ENCODE data around the gene METTL17. TPM values are rescaled to one million over a fixed set of nuclear protein-coding genes. Genes with fewer than 3 reads are reported as not detected.

Gene METTL17
- total RNA-seq, 2 experiments from 2014 or later: 92.0 to 94.8 TPM

GRCh38 chr14:21033133-21033698 lies 43.4 kb downstream of the METTL17 start:
- Histone ChIP-seq H3K9me3 (ENCODE audit: control insufficient read depth in 1 of 2, insufficient read depth in 1 of 2, low read length in 2 of 2) (no peaks in the 10 kb centered on the region), H3K4me3 (ENCODE audit: low read length) (no peak overlapping the region), H3K36me3 (ENCODE audit: insufficient read depth, low read length) (no peaks in the 10 kb centered on the region), H3K27ac (ENCODE audit: low read depth in 1 of 2, low read length in 2 of 2) (no peak overlapping the region), H3K27me3 (ENCODE audit: control insufficient read depth in 1 of 2, insufficient read depth in 2 of 2, low read length in 2 of 2) (peaks cover 0 to 3% of the 10 kb centered on the region in 2 experiments), H3K4me1 (ENCODE audit: insufficient read depth, low read length) (no peaks in the 10 kb centered on the region)
- Mint-ChIP-seq H3K4me1 (ENCODE audit: low read depth) (no peaks in the 10 kb centered on the region), H3K36me3 (ENCODE audit: low read depth) (no peaks in the 10 kb centered on the region), H3K27me3 (no peaks in the 10 kb centered on the region), H3K9me3 (no peaks in the 10 kb centered on the region), H3K4me3 (no peak overlapping the region), H3K27ac (no peak overlapping the region)
- no peak for TF ChIP-seq CTCF (IDR thresholded peaks at IDR 0.05)
- DNase-seq (no peak), ATAC-seq (ENCODE audit: poor library complexity) (no peak)
- POLR2A ChIA-PET: no interaction called here
- intact Hi-C loops (cut with DNase I, micrococcal nuclease): no loop called here
- CTCF ChIA-PET: interaction anchor here (1.1 kb wide), 1 partner anchor 18 kb away, joined by 4 read pairs; no protein-coding TSS in a partner anchor

- TF ChIP-seq CTCF (IDR thresholded peaks at IDR 0.05): no peak
- Mint-ChIP-seq H3K9me3 (no peaks in the 10 kb centered on the region), H3K4me1 (ENCODE audit: low read depth) (no peaks in the 10 kb centered on the region), H3K36me3 (ENCODE audit: low read depth) (no peaks in the 10 kb centered on the region), H3K27ac (no peak within 1 kb of the TSS), H3K27me3 (no peaks in the 10 kb centered on the region), H3K4me3 (no peak within 1 kb of the TSS)
- no peak for ATAC-seq (ENCODE audit: poor library complexity)
- Histone ChIP-seq H3K4me3 (ENCODE audit: low read length) (no peak within 1 kb of the TSS), H3K27me3 (ENCODE audit: control insufficient read depth in 1 of 2, insufficient read depth in 2 of 2, low read length in 2 of 2) (peaks cover 0 to 3% of the 10 kb centered on the region in 2 experiments), H3K36me3 (ENCODE audit: insufficient read depth, low read length) (no peaks in the 10 kb centered on the region), H3K9me3 (ENCODE audit: control insufficient read depth in 1 of 2, insufficient read depth in 1 of 2, low read length in 2 of 2) (no peaks in the 10 kb centered on the region), H3K4me1 (ENCODE audit: insufficient read depth, low read length) (no peaks in the 10 kb centered on the region), H3K27ac (ENCODE audit: low read depth in 1 of 2, low read length in 2 of 2) (no peak within 1 kb of the TSS)
- intact Hi-C loops (cut with DNase I, micrococcal nuclease): no loop called here
- ChIA-PET POLR2A (interaction anchor here (1.1 kb wide), 1 partner anchor 20 kb away, joined by 3 read pairs; no protein-coding TSS in a partner anchor), CTCF (no interaction called here)
- DNase-seq: no peak
These were observed 44.9 kb downstream of the METTL17 start, which contains the start of gene RNASE13 for GRCh38 chr14:21034707-21035106. Gene RNASE13, minus strand, starts transcription at chr14:21034807. Its CDS starts 519 bp downstream, at chr14:21034288.

- Mint-ChIP-seq H3K36me3 (ENCODE audit: low read depth) (no peaks in the 10 kb centered on the region), H3K9me3 (no peaks in the 10 kb centered on the region), H3K27ac (no peak overlapping the region), H3K4me3 (no peak overlapping the region), H3K27me3 (no peaks in the 10 kb centered on the region), H3K4me1 (ENCODE audit: low read depth) (no peaks in the 10 kb centered on the region)
- no peak overlapping the region for H3K4me3 ChIP-seq (ENCODE audit: low read length)
- intact Hi-C loops (cut with DNase I, micrococcal nuclease): no loop called here
- ATAC-seq (ENCODE audit: poor library complexity): no peak
- H3K27ac ChIP-seq (ENCODE audit: low read depth in 1 of 2, low read length in 2 of 2): no peak overlapping the region
- peak in 1 of 14 experiments; percentile 36 for DNase-seq
- peaks cover 0 to 3% of the 10 kb centered on the region in 2 experiments for H3K27me3 ChIP-seq (ENCODE audit: control insufficient read depth in 1 of 2, insufficient read depth in 2 of 2, low read length in 2 of 2)
- CTCF ChIA-PET: interaction anchor here (2.1 kb wide), 1 partner anchor 22 kb away, joined by 9 read pairs; no protein-coding TSS in a partner anchor
- no peaks in the 10 kb centered on the region for H3K4me1 ChIP-seq (ENCODE audit: insufficient read depth, low read length)
- POLR2A ChIA-PET: interaction anchor here (1.2 kb wide), 1 partner anchor 22 kb away, joined by 3 read pairs; no protein-coding TSS in a partner anchor
- no peaks in the 10 kb centered on the region for H3K36me3 ChIP-seq (ENCODE audit: insufficient read depth, low read length)
- no peaks in the 10 kb centered on the region for H3K9me3 ChIP-seq (ENCODE audit: control insufficient read depth in 1 of 2, insufficient read depth in 1 of 2, low read length in 2 of 2)
- no peak for TF ChIP-seq CTCF (IDR thresholded peaks at IDR 0.05)
These were observed 47.0 kb downstream of the METTL17 start for GRCh38 chr14:21036751-21037150.

Data from CD4-positive, alpha-beta T cell (primary cell).